GM23338 (cell line): ENCODE results near the gene H2AZ2. TPM values are rescaled to one million over a fixed set of nuclear protein-coding genes. Genes with fewer than 3 reads are reported as not detected.

Source experiments
- ATAC-seq: fragments of 200-7000 bp; cut with Tn5 transposase; 3 replicates; pipeline ENCODE4 v1.9.1; 2020
- DNase-seq: peaks from one replicate; pipeline ENCODE4 v3.0.0-alpha.2; 2015; ENCODE audit warnings: low spot score
- H2AFZ ChIP-seq: fragments of 200-600 bp; sonication (generic); 2 replicates; pipeline ENCODE4 v1.8.0; 2016; ENCODE audit warnings: antibody characterized with exemption, mild to moderate bottlenecking, moderate library complexity
- H3F3A ChIP-seq: fragments of 200-600 bp; sonication (generic); replicated peaks from 2 replicates; pipeline ENCODE4 v1.8.0; 2017; ENCODE audit warnings: antibody characterized with exemption, mixed run types, low read depth
- H3K27ac ChIP-seq: fragments of 200-600 bp; sonication (generic); 2 replicates; pipeline ENCODE4 v1.6.1; 2016; ENCODE audit warnings: low read depth
- H3K27me3 ChIP-seq: fragments of 200-600 bp; sonication (generic); 2 replicates; pipeline ENCODE4 v1.8.0; 2016; ENCODE audit warnings: mild to moderate bottlenecking, mixed run types, moderate library complexity; ENCODE audit not compliant: insufficient read depth
- H3K36me3 ChIP-seq: fragments of 200-600 bp; sonication (generic); 2 replicates; pipeline ENCODE4 v1.8.0; 2016; ENCODE audit warnings: mild to moderate bottlenecking; ENCODE audit not compliant: insufficient read depth
- H3K4me1 ChIP-seq: fragments of 200-600 bp; sonication (generic); 2 replicates; pipeline ENCODE4 v1.8.0; 2016; ENCODE audit warnings: mild to moderate bottlenecking, moderate library complexity; ENCODE audit not compliant: insufficient read depth
- H3K4me2 ChIP-seq: fragments of 200-600 bp; sonication (generic); 2 replicates; pipeline ENCODE4 v1.7.1; 2017; ENCODE audit warnings: mixed run types
- H3K4me3 ChIP-seq: fragments of 200-600 bp; sonication (generic); 2 replicates; pipeline ENCODE4 v1.6.1; 2016; ENCODE audit warnings: mixed run types
- H3K79me2 ChIP-seq: fragments of 200-600 bp; sonication (generic); replicated peaks from 2 replicates; pipeline ENCODE4 v1.8.0; 2017; ENCODE audit warnings: mild to moderate bottlenecking; ENCODE audit not compliant: insufficient read depth
- H3K9me2 ChIP-seq: fragments of 200-600 bp; sonication (generic); 2 replicates; pipeline ENCODE4 v1.8.0; 2017; ENCODE audit not compliant: insufficient read depth
- H4K20me1 ChIP-seq: fragments of 200-600 bp; sonication (generic); replicated peaks from 2 replicates; pipeline ENCODE4 v1.8.0; 2017; ENCODE audit warnings: mild to moderate bottlenecking; ENCODE audit not compliant: insufficient read depth
- H3K27ac Mint-ChIP-seq: 2 replicates; pipeline ENCODE4 v1.8.0; 2020; ENCODE audit warnings: inconsistent platforms, mild to moderate bottlenecking, moderate library complexity, mixed read lengths
- H3K27me3 Mint-ChIP-seq: 3 replicates; pipeline ENCODE4 v1.8.0; 2022; ENCODE audit warnings: low read depth, mild to moderate bottlenecking, moderate library complexity, mixed read lengths, inconsistent platforms; ENCODE audit not compliant: insufficient read depth, poor library complexity
- H3K36me3 Mint-ChIP-seq: 3 replicates; pipeline ENCODE4 v1.8.0; 2021; ENCODE audit warnings: low read depth, mild to moderate bottlenecking, inconsistent platforms, moderate library complexity, mixed read lengths
- H3K4me1 Mint-ChIP-seq: 3 replicates; pipeline ENCODE4 v1.8.0; 2020; ENCODE audit warnings: mild to moderate bottlenecking, inconsistent platforms, mixed read lengths
- H3K4me3 Mint-ChIP-seq: 3 replicates; pipeline ENCODE4 v1.8.0; 2021; ENCODE audit warnings: moderate library complexity, mild to moderate bottlenecking, inconsistent platforms, mixed read lengths
- H3K9me3 Mint-ChIP-seq: 3 replicates; pipeline ENCODE4 v1.8.0; 2020; ENCODE audit warnings: moderate library complexity, mild to moderate bottlenecking, inconsistent platforms, mixed read lengths
- ETS1 ChIP-seq: IDR thresholded peaks from 2 replicates; pipeline ENCODE4 v1.6.1; 2016; ENCODE audit warnings: antibody characterized with exemption
- EZH2 ChIP-seq: fragments of 200-600 bp; sonication (generic); IDR thresholded peaks from one replicate; pipeline ENCODE4 v1.8.0; 2017; ENCODE audit warnings: antibody characterized with exemption, mild to moderate bottlenecking, low read depth; ENCODE audit not compliant: unreplicated experiment
- EZH2phosphoT487 ChIP-seq: fragments of 200-600 bp; sonication (generic); IDR thresholded peaks from one replicate; pipeline ENCODE4 v1.8.1; 2018; ENCODE audit warnings: antibody characterized with exemption; ENCODE audit not compliant: unreplicated experiment
- JUNB ChIP-seq: IDR thresholded peaks from one replicate; pipeline ENCODE4 v1.6.1; 2016; ENCODE audit warnings: antibody characterized with exemption; ENCODE audit not compliant: unreplicated experiment
- NANOG ChIP-seq: IDR thresholded peaks from 2 replicates; pipeline ENCODE4 v1.6.1; 2016; ENCODE audit warnings: antibody characterized with exemption, borderline replicate concordance
- POLR2AphosphoS5 ChIP-seq: IDR thresholded peaks from 2 replicates; pipeline ENCODE4 v1.6.1; 2016; ENCODE audit warnings: antibody characterized with exemption, low read depth
- REST ChIP-seq: IDR thresholded peaks from one replicate; pipeline ENCODE4 v1.6.1; 2018; ENCODE audit warnings: antibody characterized with exemption; ENCODE audit not compliant: unreplicated experiment
- STAT1 ChIP-seq: IDR thresholded peaks from one replicate; pipeline ENCODE4 v1.6.1; 2016; ENCODE audit warnings: antibody characterized with exemption; ENCODE audit not compliant: unreplicated experiment
- ZNF114 ChIP-seq: fragments of 250-450 bp; sonication (Bioruptor Pico); IDR thresholded peaks from 2 replicates; pipeline ENCODE4 v1.5.0; 2020; ENCODE audit warnings: mild to moderate bottlenecking, moderate library complexity
- ZNF331 ChIP-seq: fragments of 250-450 bp; sonication (Bioruptor Pico); IDR thresholded peaks from 2 replicates; pipeline ENCODE4 v1.5.0; 2020; ENCODE audit warnings: low read depth, mild to moderate bottlenecking, moderate library complexity
- polyA plus RNA-seq: library from polyadenylated mRNA; unstranded; fragments of >200 nt; fragmentation: Nextera tagmentation; extraction: Ambion mirVana; gene quantifications from 2 replicates; pipeline ENCODE4 v1.2.1, GENCODE V29; 2016
- total RNA-seq: library from RNA; depleted of rRNA; stranded (reverse); fragments of >200 nt; shearing (Covaris generic); gene quantifications from 2 replicates; pipeline ENCODE4 v1.2.3, GENCODE V29; 2014

The H2AZ2 gene
- total and polyA plus RNA-seq, 2 experiments from 2014 or later, result 215 to 390 TPM

- no peak overlapping the region for H3K4me3 ChIP-seq
- H3K4me1 Mint-ChIP-seq, result no peaks in the 10 kb centered on the region
- peaks cover 21% of the 10 kb centered on the region for H3K36me3 ChIP-seq
- H4K20me1 ChIP-seq, result peaks cover 14% of the 10 kb centered on the region; the same call in 1 of the 2 replicates
- peak overlapping the region; percentile 21; the same call in 1 of the 2 replicates for H3K27ac Mint-ChIP-seq
- no peaks in the 10 kb centered on the region for H3K79me2 ChIP-seq
- H3K27me3 Mint-ChIP-seq, result peaks cover 11% of the 10 kb centered on the region
- no peak for ATAC-seq
- no peak for DNase-seq
- H3K27ac ChIP-seq, result no peak overlapping the region
- no peaks in the 10 kb centered on the region for H3K9me2 ChIP-seq
- H3K4me1 ChIP-seq, result no peaks in the 10 kb centered on the region
- no peaks in the 10 kb centered on the region for H3K27me3 ChIP-seq
- H3K36me3 Mint-ChIP-seq, result peaks cover 32% of the 10 kb centered on the region; the same call in 2 of the 3 replicates
- no peaks in the 10 kb centered on the region; the same call in 2 of the 3 replicates for H3K9me3 Mint-ChIP-seq
- H3F3A ChIP-seq, result 0 out of 2 replicates have a peak, but pooled peaks cover 2% of the 10 kb centered on the region
- TF ChIP-seq ZNF114 (no peak), JUNB (no peak), EZH2 (no peak), STAT1 (no peak), NANOG (no peak), EZH2phosphoT487 (no peak), ZNF331 (CRISPR knock-in tag) (no peak), POLR2AphosphoS5 (no peak), ETS1 (no peak)
- H2AFZ ChIP-seq, result no peak overlapping the region
- H3K4me3 Mint-ChIP-seq, result no peak overlapping the region
- no peak overlapping the region for H3K4me2 ChIP-seq
Observed at GRCh38 chr7:44824894-44825526, 22.9 kb downstream of the H2AZ2 start.

GRCh38 chr7:44823255-44823781, 24.6 kb downstream of the H2AZ2 start:
- Mint-ChIP-seq H3K27me3 (peaks cover 9% of the 10 kb centered on the region), H3K9me3 (no peaks in the 10 kb centered on the region; the same call in 2 of the 3 replicates)
- TF ChIP-seq ETS1 (no peak), JUNB (no peak), EZH2 (no peak), POLR2AphosphoS5 (no peak), REST (no peak), EZH2phosphoT487 (no peak), STAT1 (no peak)

More at GRCh38 chr7:44823255-44823781, 24.6 kb downstream of the H2AZ2 start:
- Mint-ChIP-seq H3K4me1 (no peaks in the 10 kb centered on the region), H3K36me3 (peaks cover 16% of the 10 kb centered on the region; the same call in 2 of the 3 replicates), H3K4me3 (no peak overlapping the region), H3K27ac (no peak overlapping the region)
- Histone ChIP-seq H3K27ac (no peak overlapping the region), H4K20me1 (peaks cover 10% of the 10 kb centered on the region; the same call in 1 of the 2 replicates), H3K27me3 (no peaks in the 10 kb centered on the region), H3F3A (0 out of 2 replicates have a peak, but pooled peaks cover 2% of the 10 kb centered on the region), H3K79me2 (no peaks in the 10 kb centered on the region), H3K36me3 (peaks cover 5% of the 10 kb centered on the region; the same call in 1 of the 2 replicates), H3K4me3 (no peak overlapping the region), H3K4me1 (no peaks in the 10 kb centered on the region), H3K4me2 (no peak overlapping the region), H2AFZ (no peak overlapping the region), H3K9me2 (no peaks in the 10 kb centered on the region)
- DNase-seq (peak; percentile 44), ATAC-seq (peak; percentile 46)
